ENCODE measurements around the gene KCNG3. TPM values are rescaled to one million over a fixed set of nuclear protein-coding genes. Genes with fewer than 3 reads are reported as not detected.

The KCNG3 gene
- total RNA-seq, 1 donor from 2014 or later, result 0.49 TPM

GRCh38 chr2:42463570-42463969, 30.2 kb downstream of the KCNG3 start:
- H3K4me1 Mint-ChIP-seq (ENCODE audit: low read depth, unreplicated experiment), result no peaks in the 10 kb centered on the region
- no peak overlapping the region for H3K4me3 Mint-ChIP-seq (ENCODE audit: unreplicated experiment)
- TF ChIP-seq, protein P1, sequence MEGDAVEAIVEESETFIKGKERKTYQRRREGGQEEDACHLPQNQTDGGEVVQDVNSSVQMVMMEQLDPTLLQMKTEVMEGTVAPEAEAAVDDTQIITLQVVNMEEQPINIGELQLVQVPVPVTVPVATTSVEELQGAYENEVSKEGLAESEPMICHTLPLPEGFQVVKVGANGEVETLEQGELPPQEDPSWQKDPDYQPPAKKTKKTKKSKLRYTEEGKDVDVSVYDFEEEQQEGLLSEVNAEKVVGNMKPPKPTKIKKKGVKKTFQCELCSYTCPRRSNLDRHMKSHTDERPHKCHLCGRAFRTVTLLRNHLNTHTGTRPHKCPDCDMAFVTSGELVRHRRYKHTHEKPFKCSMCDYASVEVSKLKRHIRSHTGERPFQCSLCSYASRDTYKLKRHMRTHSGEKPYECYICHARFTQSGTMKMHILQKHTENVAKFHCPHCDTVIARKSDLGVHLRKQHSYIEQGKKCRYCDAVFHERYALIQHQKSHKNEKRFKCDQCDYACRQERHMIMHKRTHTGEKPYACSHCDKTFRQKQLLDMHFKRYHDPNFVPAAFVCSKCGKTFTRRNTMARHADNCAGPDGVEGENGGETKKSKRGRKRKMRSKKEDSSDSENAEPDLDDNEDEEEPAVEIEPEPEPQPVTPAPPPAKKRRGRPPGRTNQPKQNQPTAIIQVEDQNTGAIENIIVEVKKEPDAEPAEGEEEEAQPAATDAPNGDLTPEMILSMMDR (IDR thresholded peaks at IDR 0.05; ENCODE audit: partially characterized antibody, unreplicated experiment), result no peak
- H3K9me3 Mint-ChIP-seq (ENCODE audit: unreplicated experiment), result no peaks in the 10 kb centered on the region
- H3K27ac Mint-ChIP-seq (ENCODE audit: unreplicated experiment), result no peak overlapping the region
- no peaks in the 10 kb centered on the region for H3K36me3 Mint-ChIP-seq (ENCODE audit: unreplicated experiment)
- no peak for DNase-seq
- H3K27me3 Mint-ChIP-seq (ENCODE audit: unreplicated experiment), result peaks cover 7% of the 10 kb centered on the region

- no peak for DNase-seq
- no peaks in the 10 kb centered on the region for H3K36me3 Mint-ChIP-seq (ENCODE audit: unreplicated experiment)
- H3K4me1 Mint-ChIP-seq (ENCODE audit: low read depth, unreplicated experiment), result no peaks in the 10 kb centered on the region
- TF ChIP-seq, protein P1 (IDR thresholded peaks at IDR 0.05; ENCODE audit: partially characterized antibody, unreplicated experiment), result no peak
- H3K4me3 Mint-ChIP-seq (ENCODE audit: unreplicated experiment), result no peak overlapping the region
- H3K27ac Mint-ChIP-seq (ENCODE audit: unreplicated experiment), result no peak overlapping the region
- no peaks in the 10 kb centered on the region for H3K9me3 Mint-ChIP-seq (ENCODE audit: unreplicated experiment)
- peaks cover 11% of the 10 kb centered on the region for H3K27me3 Mint-ChIP-seq (ENCODE audit: unreplicated experiment)
Observed at GRCh38 chr2:42459296-42459695, 34.5 kb downstream of the KCNG3 start.

DNA sequence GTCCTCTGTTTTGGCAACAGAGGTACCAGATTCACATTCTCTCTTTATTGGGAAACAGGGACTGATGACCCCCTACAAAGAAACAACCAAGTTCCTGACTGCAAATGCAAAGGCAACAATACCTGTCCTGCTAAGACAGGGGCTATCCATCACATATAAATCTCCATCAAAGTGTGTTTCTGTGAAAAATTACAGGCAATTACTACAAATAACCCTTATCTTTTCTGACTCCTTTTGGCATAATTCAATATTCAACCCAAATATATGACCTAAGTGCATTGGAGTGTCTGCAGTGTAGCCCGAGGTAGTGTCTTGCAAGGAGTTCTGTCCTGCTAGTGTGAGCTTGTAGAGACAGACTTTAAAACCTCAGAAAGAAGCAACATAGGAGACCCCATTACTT, 35.4 kb downstream of the KCNG3 start:
- Mint-ChIP-seq H3K4me1 (ENCODE audit: low read depth, unreplicated experiment) (no peaks in the 10 kb centered on the region), H3K27me3 (ENCODE audit: unreplicated experiment) (peaks cover 8% of the 10 kb centered on the region), H3K27ac (ENCODE audit: unreplicated experiment) (no peak overlapping the region), H3K4me3 (ENCODE audit: unreplicated experiment) (no peak overlapping the region), H3K9me3 (ENCODE audit: unreplicated experiment) (no peaks in the 10 kb centered on the region), H3K36me3 (ENCODE audit: unreplicated experiment) (no peaks in the 10 kb centered on the region)
- DNase-seq, result no peak
- TF ChIP-seq, protein P1 (IDR thresholded peaks at IDR 0.05; ENCODE audit: partially characterized antibody, unreplicated experiment), result no peak

DNA sequence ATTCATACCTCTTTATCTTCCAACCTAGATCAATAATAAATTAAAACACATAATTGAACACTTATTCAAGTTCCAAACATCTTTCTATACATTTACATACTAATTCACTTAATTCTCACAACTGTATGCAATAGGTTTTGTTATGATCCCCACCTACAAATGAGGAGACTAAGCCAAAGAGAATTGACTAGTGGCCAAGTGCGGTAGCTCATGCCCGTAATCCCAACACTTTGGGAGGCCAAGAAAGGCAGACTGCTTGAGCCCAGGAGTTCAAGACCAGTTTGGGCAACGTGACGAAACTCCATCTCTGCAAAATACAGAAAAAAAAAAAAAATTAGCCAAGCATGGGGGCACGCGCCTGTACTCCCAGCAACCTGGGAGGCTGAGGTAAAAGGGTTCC, 36.8 kb downstream of the KCNG3 start:
- Mint-ChIP-seq H3K27me3 (ENCODE audit: unreplicated experiment) (peaks cover 7% of the 10 kb centered on the region), H3K27ac (ENCODE audit: unreplicated experiment) (no peak overlapping the region), H3K4me3 (ENCODE audit: unreplicated experiment) (no peak overlapping the region), H3K36me3 (ENCODE audit: unreplicated experiment) (no peaks in the 10 kb centered on the region), H3K9me3 (ENCODE audit: unreplicated experiment) (no peaks in the 10 kb centered on the region), H3K4me1 (ENCODE audit: low read depth, unreplicated experiment) (no peaks in the 10 kb centered on the region)
- DNase-seq, result no peak
- TF ChIP-seq, protein P1 (IDR thresholded peaks at IDR 0.05; ENCODE audit: partially characterized antibody, unreplicated experiment), result peak; percentile 63

GRCh38 chr2:42456126-42456839, 37.5 kb downstream of the KCNG3 start:
- H3K27me3 Mint-ChIP-seq (ENCODE audit: unreplicated experiment), result peaks cover 7% of the 10 kb centered on the region
- H3K4me3 Mint-ChIP-seq (ENCODE audit: unreplicated experiment), result no peak overlapping the region
- no peaks in the 10 kb centered on the region for H3K4me1 Mint-ChIP-seq (ENCODE audit: low read depth, unreplicated experiment)
- TF ChIP-seq, protein P1 (IDR thresholded peaks at IDR 0.05; ENCODE audit: partially characterized antibody, unreplicated experiment), result no peak
- H3K36me3 Mint-ChIP-seq (ENCODE audit: unreplicated experiment), result no peaks in the 10 kb centered on the region
- H3K9me3 Mint-ChIP-seq (ENCODE audit: unreplicated experiment), result no peaks in the 10 kb centered on the region
- no peak overlapping the region for H3K27ac Mint-ChIP-seq (ENCODE audit: unreplicated experiment)
- no peak for DNase-seq
